SK-N-SH treated with all-trans-retinoic acid at 6 μM for 48 hours (cell line): ENCODE results near the gene LRMDA.

Experiments
- ATAC-seq: fragments of 200-7000 bp; cut with Tn5 transposase; 3 replicates; pipeline ENCODE4 v1.9.1; 2020; ENCODE audit warnings: mild to moderate bottlenecking, moderate library complexity
- ARNTL ChIP-seq: fragments of 450-650 bp; formaldehyde crosslinking; IDR thresholded peaks from 2 replicates; pipeline ENCODE4 v1.5.0; 2020; ENCODE audit warnings: low read depth, mild to moderate bottlenecking, moderate library complexity, borderline replicate concordance
- BACH2 ChIP-seq: fragments of 250-450 bp; sonication (Bioruptor Pico); IDR thresholded peaks from 2 replicates; pipeline ENCODE4 v1.9.0; 2021; ENCODE audit warnings: mild to moderate bottlenecking, borderline replicate concordance
- CREB5 ChIP-seq: fragments of 250-450 bp; sonication (Bioruptor Pico); IDR thresholded peaks from 2 replicates; pipeline ENCODE4 v1.5.1; 2020; ENCODE audit warnings: low read depth, mild to moderate bottlenecking, moderate library complexity
- GLIS3 ChIP-seq: fragments of 250-450 bp; sonication (Bioruptor Pico); IDR thresholded peaks from 2 replicates; pipeline ENCODE4 v1.5.0; 2020; ENCODE audit warnings: mild to moderate bottlenecking, moderate library complexity
- OSR1 ChIP-seq: fragments of 250-450 bp; sonication (Bioruptor Pico); IDR thresholded peaks from 2 replicates; pipeline ENCODE4 v1.8.0; 2022; ENCODE audit warnings: moderate library complexity, mild to moderate bottlenecking, inconsistent platforms
- PPARA ChIP-seq: fragments of 250-450 bp; sonication (Bioruptor Pico); IDR thresholded peaks from 2 replicates; pipeline ENCODE4 v1.5.0; 2020; ENCODE audit warnings: mild to moderate bottlenecking, borderline replicate concordance
- SNAI2 ChIP-seq: fragments of 250-450 bp; sonication (Bioruptor Pico); IDR thresholded peaks from 2 replicates; pipeline ENCODE4 v1.5.0; 2020; ENCODE audit warnings: mild to moderate bottlenecking, moderate library complexity
- TOX ChIP-seq: fragments of 250-450 bp; sonication (Bioruptor Pico); IDR thresholded peaks from 2 replicates; pipeline ENCODE4 v1.8.0; 2021; ENCODE audit warnings: mild to moderate bottlenecking, moderate library complexity, borderline replicate concordance
- TSHZ2 ChIP-seq: fragments of 250-450 bp; sonication (Bioruptor Pico); IDR thresholded peaks from 2 replicates; pipeline ENCODE4 v1.5.0; 2020; ENCODE audit warnings: mild to moderate bottlenecking, moderate library complexity
- ZC3H10 ChIP-seq: fragments of 250-450 bp; sonication (Bioruptor Pico); IDR thresholded peaks from 2 replicates; pipeline ENCODE4 v1.5.1; 2021; ENCODE audit warnings: mild to moderate bottlenecking, moderate library complexity
- ZFP3 ChIP-seq: fragments of 250-450 bp; sonication (Bioruptor Pico); IDR thresholded peaks from 2 replicates; pipeline ENCODE4 v1.5.0; 2020; ENCODE audit warnings: mild to moderate bottlenecking, moderate library complexity
- ZFP30 ChIP-seq: fragments of 450-650 bp; formaldehyde crosslinking; IDR thresholded peaks from 2 replicates; pipeline ENCODE4 v1.5.0; 2022; ENCODE audit warnings: mild to moderate bottlenecking, moderate library complexity
- ZNF565 ChIP-seq: fragments of 450-650 bp; formaldehyde crosslinking; conservative IDR thresholded peaks from 2 replicates; pipeline ENCODE4 v1.5.0; 2020; ENCODE audit warnings: low read depth, mild to moderate bottlenecking, moderate library complexity
- ZNF70 ChIP-seq: fragments of 450-650 bp; formaldehyde crosslinking; IDR thresholded peaks from 2 replicates; pipeline ENCODE4 v1.5.0; 2020; ENCODE audit warnings: mild to moderate bottlenecking, moderate library complexity
- ZNF8 ChIP-seq: fragments of 450-650 bp; formaldehyde crosslinking; IDR thresholded peaks from 2 replicates; pipeline ENCODE4 v1.5.0; 2020; ENCODE audit warnings: mild to moderate bottlenecking, moderate library complexity
- TF ChIP-seq, protein P1 (sequence below): fragments of 250-450 bp; sonication (Bioruptor Pico); IDR thresholded peaks from 2 replicates; pipeline ENCODE4 v1.5.1; 2021; ENCODE audit warnings: mild to moderate bottlenecking, moderate library complexity
- TF ChIP-seq, protein P2 (sequence below): fragments of 250-450 bp; sonication (Bioruptor Pico); IDR thresholded peaks from 2 replicates; pipeline ENCODE4 v1.8.0; 2020; ENCODE audit warnings: mild to moderate bottlenecking, moderate library complexity, borderline replicate concordance
- TF ChIP-seq, protein P3 (sequence below): fragments of 250-450 bp; sonication (Bioruptor Pico); IDR thresholded peaks from 2 replicates; pipeline ENCODE4 v1.8.0; 2021; ENCODE audit warnings: low read depth, mild to moderate bottlenecking, moderate library complexity, borderline replicate concordance

LRMDA gene

DNA sequence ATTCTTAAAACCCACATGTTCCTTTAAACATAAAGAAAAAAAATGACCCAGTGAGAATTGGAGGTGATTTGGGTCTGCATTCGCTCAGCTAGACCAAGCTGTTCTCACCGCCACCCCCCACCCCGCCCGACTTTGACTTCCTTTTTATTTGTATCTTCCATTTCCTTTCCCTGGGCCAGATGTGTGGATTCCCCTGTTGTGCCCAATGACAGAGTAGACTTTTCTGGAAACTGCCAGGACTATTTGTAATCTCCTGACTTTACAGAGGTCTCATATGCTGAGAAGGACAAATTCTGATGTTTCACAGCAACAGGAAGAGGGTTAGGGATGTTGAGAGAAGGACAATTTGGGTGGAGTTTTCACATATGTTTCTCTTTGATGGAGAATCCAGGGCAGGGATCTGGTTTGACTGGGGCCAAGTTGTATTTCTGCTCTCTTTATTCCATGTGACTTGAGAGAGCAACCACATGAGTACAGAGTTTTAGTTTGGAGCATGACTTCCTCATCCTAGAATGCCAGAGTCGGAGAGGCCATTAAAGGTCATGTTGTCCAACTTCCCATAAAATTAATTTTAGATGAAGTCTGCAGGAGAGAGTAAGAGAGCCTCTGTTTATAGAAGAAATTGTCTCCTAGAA, 1023.2 kb downstream of the LRMDA start:
- ATAC-seq: no peak

DNA sequence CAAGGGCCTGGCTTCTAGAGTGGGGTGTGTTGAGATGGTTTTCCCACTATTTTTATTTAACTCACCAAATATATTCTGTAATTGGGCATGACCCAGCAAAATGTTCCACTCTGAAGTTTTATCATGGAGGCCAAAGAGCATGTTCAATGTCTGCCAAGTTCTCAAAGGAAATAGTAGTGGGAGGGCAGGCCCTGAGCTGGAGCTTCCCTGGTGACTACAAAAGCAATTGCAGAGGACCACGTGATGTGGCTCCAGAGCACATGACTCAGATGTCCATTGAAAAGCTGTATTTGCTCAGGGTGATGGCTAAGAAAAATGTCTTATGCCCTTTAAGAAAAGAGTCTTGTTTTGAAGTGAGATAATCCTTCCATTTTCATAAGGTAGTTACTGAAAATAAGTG, 1024.8 kb downstream of the LRMDA start:
- TF ChIP-seq SNAI2 (CRISPR knock-in tag): no peak
- no peak for TF ChIP-seq CREB5 (CRISPR knock-in tag)
- no peak for TF ChIP-seq ARNTL
- TF ChIP-seq, protein P1, sequence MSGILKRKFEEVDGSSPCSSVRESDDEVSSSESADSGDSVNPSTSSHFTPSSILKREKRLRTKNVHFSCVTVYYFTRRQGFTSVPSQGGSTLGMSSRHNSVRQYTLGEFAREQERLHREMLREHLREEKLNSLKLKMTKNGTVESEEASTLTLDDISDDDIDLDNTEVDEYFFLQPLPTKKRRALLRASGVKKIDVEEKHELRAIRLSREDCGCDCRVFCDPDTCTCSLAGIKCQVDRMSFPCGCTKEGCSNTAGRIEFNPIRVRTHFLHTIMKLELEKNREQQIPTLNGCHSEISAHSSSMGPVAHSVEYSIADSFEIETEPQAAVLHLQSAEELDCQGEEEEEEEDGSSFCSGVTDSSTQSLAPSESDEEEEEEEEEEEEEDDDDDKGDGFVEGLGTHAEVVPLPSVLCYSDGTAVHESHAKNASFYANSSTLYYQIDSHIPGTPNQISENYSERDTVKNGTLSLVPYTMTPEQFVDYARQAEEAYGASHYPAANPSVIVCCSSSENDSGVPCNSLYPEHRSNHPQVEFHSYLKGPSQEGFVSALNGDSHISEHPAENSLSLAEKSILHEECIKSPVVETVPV (CRISPR knock-in tag): no peak
- no peak for TF ChIP-seq OSR1
- TF ChIP-seq TSHZ2: no peak
- ATAC-seq: no peak

More for the DNA sequence above, 1023.2 kb downstream of the LRMDA start:
- TF ChIP-seq ZNF565: no peak
- no peak for TF ChIP-seq GLIS3 (CRISPR knock-in tag)
- no peak for TF ChIP-seq ZNF70 (CRISPR knock-in tag)
- TF ChIP-seq, protein P2, sequence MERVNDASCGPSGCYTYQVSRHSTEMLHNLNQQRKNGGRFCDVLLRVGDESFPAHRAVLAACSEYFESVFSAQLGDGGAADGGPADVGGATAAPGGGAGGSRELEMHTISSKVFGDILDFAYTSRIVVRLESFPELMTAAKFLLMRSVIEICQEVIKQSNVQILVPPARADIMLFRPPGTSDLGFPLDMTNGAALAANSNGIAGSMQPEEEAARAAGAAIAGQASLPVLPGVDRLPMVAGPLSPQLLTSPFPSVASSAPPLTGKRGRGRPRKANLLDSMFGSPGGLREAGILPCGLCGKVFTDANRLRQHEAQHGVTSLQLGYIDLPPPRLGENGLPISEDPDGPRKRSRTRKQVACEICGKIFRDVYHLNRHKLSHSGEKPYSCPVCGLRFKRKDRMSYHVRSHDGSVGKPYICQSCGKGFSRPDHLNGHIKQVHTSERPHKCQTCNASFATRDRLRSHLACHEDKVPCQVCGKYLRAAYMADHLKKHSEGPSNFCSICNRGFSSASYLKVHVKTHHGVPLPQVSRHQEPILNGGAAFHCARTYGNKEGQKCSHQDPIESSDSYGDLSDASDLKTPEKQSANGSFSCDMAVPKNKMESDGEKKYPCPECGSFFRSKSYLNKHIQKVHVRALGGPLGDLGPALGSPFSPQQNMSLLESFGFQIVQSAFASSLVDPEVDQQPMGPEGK: no peak
- TF ChIP-seq BACH2 (CRISPR knock-in tag): no peak
- no peak for TF ChIP-seq ZFP30 (CRISPR knock-in tag)
- no peak for TF ChIP-seq ARNTL
- TF ChIP-seq ZFP3 (CRISPR knock-in tag): no peak
- TF ChIP-seq CREB5 (CRISPR knock-in tag): no peak
- TF ChIP-seq ZNF8 (CRISPR knock-in tag): no peak

DNA sequence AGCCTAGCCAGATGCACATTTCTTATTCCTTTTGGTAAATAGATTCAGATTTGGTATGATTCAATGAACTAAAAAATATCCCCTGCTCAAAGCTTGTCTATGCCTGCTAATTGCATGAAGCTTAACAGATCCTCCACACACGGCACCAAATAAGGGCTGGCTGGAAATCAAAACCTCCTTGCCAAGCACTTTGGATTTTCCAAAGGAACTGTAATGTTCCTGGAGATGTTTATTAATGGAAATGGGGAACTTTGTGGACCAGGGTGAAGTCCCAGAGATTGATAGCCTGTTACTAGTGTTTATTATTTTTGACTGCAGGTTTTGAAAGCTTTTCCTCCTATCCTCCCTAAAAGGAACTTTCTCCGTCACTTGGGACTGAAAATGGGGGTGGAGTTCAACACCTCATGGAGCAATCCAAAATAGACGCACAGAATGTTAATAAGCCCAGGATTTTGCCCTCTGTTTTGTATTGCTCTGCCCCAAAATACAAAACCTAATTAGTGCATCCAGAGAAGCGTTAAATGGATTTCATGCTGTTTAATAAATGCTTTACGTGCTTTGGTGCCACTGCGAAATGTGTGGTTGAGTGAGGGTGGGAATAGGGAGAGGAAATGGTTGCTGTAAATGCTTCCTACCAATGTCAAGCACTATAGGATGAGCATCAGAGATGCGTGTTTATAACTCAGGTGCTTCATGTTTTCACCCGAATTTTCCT, 1027.7 kb downstream of the LRMDA start:
- no peak for TF ChIP-seq ZC3H10 (CRISPR knock-in tag)
- no peak for TF ChIP-seq PPARA
- no peak for TF ChIP-seq OSR1
- no peak for TF ChIP-seq SNAI2 (CRISPR knock-in tag)
- TF ChIP-seq, protein P3, sequence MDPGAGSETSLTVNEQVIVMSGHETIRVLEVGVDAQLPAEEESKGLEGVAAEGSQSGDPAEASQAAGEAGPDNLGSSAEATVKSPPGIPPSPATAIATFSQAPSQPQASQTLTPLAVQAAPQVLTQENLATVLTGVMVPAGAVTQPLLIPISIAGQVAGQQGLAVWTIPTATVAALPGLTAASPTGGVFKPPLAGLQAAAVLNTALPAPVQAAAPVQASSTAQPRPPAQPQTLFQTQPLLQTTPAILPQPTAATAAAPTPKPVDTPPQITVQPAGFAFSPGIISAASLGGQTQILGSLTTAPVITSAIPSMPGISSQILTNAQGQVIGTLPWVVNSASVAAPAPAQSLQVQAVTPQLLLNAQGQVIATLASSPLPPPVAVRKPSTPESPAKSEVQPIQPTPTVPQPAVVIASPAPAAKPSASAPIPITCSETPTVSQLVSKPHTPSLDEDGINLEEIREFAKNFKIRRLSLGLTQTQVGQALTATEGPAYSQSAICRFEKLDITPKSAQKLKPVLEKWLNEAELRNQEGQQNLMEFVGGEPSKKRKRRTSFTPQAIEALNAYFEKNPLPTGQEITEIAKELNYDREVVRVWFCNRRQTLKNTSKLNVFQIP (CRISPR knock-in tag): no peak
- no peak for TF ChIP-seq ARNTL
- TF ChIP-seq ZFP3 (CRISPR knock-in tag): no peak
- TF ChIP-seq, protein P1 (CRISPR knock-in tag): no peak
- no peak for TF ChIP-seq ZNF565
- TF ChIP-seq, protein P2: no peak
- TF ChIP-seq ZNF8 (CRISPR knock-in tag): no peak
- no peak; the same call in 1 of the 2 replicates for TF ChIP-seq TOX (CRISPR knock-in tag)
- no peak for TF ChIP-seq GLIS3 (CRISPR knock-in tag)
- no peak for TF ChIP-seq BACH2 (CRISPR knock-in tag)
- ATAC-seq: peak; percentile 71
